ES-I3 (cell line): ENCODE data around the gene TAF11L14.
"Not testable (repeated sequence)": the region's sequence is repeated elsewhere in the genome, so short reads cannot be mapped to it uniquely, and the experiment has no call there.

Experiments used
- H3K36me3 ChIP-seq: 2 replicates; pipeline ENCODE4 v1.6.1; 2013; ENCODE audit warnings: mild to moderate bottlenecking, low read length, control low read depth, moderate library complexity; ENCODE audit not compliant: insufficient read depth
- H3K4me1 ChIP-seq: 2 replicates; pipeline ENCODE4 v1.6.1; 2013; ENCODE audit warnings: mild to moderate bottlenecking, control low read depth, low read length; ENCODE audit not compliant: insufficient read depth
- H3K9ac ChIP-seq: 2 replicates; pipeline ENCODE4 v1.6.1; 2013; ENCODE audit warnings: low read depth, mild to moderate bottlenecking, low read length, moderate library complexity
- H3K9me3 ChIP-seq: 2 replicates; pipeline ENCODE4 v1.6.1; 2013; ENCODE audit warnings: mild to moderate bottlenecking, low read length, moderate library complexity; ENCODE audit not compliant: control insufficient read depth, insufficient read depth

TAF11L14 gene

GRCh38 chr5:17655201-17655759 lies 21.0 kb downstream of the TAF11L14 start:
- not testable (repeated sequence) for H3K9ac ChIP-seq, H3K9me3 ChIP-seq, H3K4me1 ChIP-seq, H3K36me3 ChIP-seq

GRCh38 chr5:17655921-17656320 lies 21.7 kb downstream of the TAF11L14 start:
- no peaks in the 10 kb centered on the region for H3K4me1 ChIP-seq
- H3K9me3 ChIP-seq = no peaks in the 10 kb centered on the region
- no peak overlapping the region for H3K9ac ChIP-seq
- no peaks in the 10 kb centered on the region for H3K36me3 ChIP-seq

GRCh38 chr5:17663182-17663581 lies 28.9 kb downstream of the TAF11L14 start:
- H3K36me3 ChIP-seq = no peaks in the 10 kb centered on the region
- H3K9me3 ChIP-seq = no peaks in the 10 kb centered on the region
- H3K9ac ChIP-seq = no peak overlapping the region
- peaks cover 6% of the 10 kb centered on the region; the same call in 1 of the 2 replicates for H3K4me1 ChIP-seq

- Histone ChIP-seq H3K4me1 (peaks cover 6% of the 10 kb centered on the region; the same call in 1 of the 2 replicates), H3K9ac (no peak overlapping the region), H3K9me3 (no peaks in the 10 kb centered on the region), H3K36me3 (no peaks in the 10 kb centered on the region)
Observed at GRCh38 chr5:17665836-17666235, 31.6 kb downstream of the TAF11L14 start.

- peaks cover 6% of the 10 kb centered on the region; the same call in 1 of the 2 replicates for H3K4me1 ChIP-seq
- H3K9ac ChIP-seq = no peak overlapping the region
- no peaks in the 10 kb centered on the region for H3K9me3 ChIP-seq
- H3K36me3 ChIP-seq = no peaks in the 10 kb centered on the region
Observed at GRCh38 chr5:17666726-17667235, 32.5 kb downstream of the TAF11L14 start.

- Histone ChIP-seq H3K36me3 (no peaks in the 10 kb centered on the region), H3K4me1 (no peaks in the 10 kb centered on the region)
Observed at GRCh38 chr5:17670353-17670752, 36.1 kb downstream of the TAF11L14 start.

GRCh38 chr5:17678751-17679324 lies 44.6 kb downstream of the TAF11L14 start:
- Histone ChIP-seq H3K9ac (no peak overlapping the region), H3K9me3 (no peaks in the 10 kb centered on the region), H3K36me3 (no peaks in the 10 kb centered on the region), H3K4me1 (no peaks in the 10 kb centered on the region)

More at GRCh38 chr5:17670353-17670752, 36.1 kb downstream of the TAF11L14 start:
- no peak overlapping the region for H3K9ac ChIP-seq
- no peaks in the 10 kb centered on the region for H3K9me3 ChIP-seq

- no peaks in the 10 kb centered on the region for H3K9me3 ChIP-seq
- H3K4me1 ChIP-seq = no peaks in the 10 kb centered on the region
- no peaks in the 10 kb centered on the region for H3K36me3 ChIP-seq
- H3K9ac ChIP-seq = no peak overlapping the region
Observed at GRCh38 chr5:17679597-17680203, 45.4 kb downstream of the TAF11L14 start.

GRCh38 chr5:17680737-17681136 lies 46.5 kb downstream of the TAF11L14 start:
- no peaks in the 10 kb centered on the region for H3K36me3 ChIP-seq
- H3K9me3 ChIP-seq = no peaks in the 10 kb centered on the region
- no peaks in the 10 kb centered on the region for H3K4me1 ChIP-seq
- no peak overlapping the region for H3K9ac ChIP-seq
